GM18868 (cell line): ENCODE measurements around the gene ARSD.
"Not testable (repeated sequence)": the region's sequence is repeated elsewhere in the genome, so short reads cannot be mapped to it uniquely, and the experiment has no call there.

Source experiments
- ATAC-seq: cut with Tn5 transposase; IDR thresholded peaks from one replicate; pipeline ENCODE4 v1.9.1; 2021; ENCODE audit warnings: mild to moderate bottlenecking, moderate library complexity; ENCODE audit not compliant: unreplicated experiment

Gene ARSD

DNA sequence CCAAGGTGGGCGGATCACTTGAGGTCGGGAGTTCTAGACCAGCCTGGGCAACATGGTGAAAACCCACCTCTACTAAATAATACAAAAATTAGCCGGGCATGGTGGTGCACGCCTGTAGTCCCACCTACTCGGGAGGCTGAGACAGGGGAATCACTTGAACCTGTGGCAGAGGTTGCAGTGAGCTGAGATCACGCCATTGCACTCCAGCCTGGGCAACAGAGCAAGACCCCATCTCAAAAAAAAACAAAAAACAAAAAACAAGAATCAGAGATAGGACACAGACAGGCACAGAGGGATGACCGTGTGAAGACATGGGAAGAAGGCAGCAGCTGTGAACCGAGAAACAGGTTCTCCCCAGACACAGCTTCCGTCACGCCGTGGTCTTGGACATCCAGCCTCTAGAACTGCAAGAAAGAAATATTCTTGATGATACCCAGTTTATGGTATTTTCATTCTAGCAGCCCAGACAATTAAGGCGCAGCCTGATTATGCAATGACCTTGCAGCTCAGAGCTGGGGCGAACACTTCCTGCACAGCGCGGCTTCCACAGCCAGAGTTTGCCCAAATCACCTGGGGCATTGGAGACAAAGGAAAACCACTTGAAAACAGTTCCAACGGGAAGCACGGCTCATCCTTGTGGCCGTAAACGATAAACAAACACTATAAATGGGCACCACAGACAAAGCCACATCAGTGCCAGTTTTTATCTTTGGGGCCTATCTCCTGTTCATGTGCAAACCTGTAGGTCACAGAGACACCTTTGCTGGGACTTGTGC, 4.2 kb upstream of the ARSD start:
- ATAC-seq = no peak

DNA sequence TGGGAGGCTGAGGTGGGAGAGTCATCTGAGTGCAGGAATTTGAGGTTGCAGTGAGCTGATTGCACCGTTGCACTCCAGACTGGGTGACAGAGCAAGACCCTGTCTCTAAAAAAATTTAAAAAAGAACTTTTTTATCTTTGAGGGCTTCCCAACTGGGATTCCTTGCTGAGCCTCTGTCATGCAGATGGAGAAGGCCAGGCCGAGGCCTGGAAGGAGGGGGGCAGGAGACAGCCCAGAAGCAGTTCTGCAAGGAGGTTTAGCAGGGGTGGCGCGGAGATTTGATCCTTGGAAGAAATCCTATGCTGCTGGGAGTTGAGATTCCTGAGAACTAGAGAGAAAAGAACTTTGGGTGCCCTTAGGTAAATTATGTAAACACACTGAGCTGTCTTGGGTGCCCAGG, 2.5 kb upstream of the ARSD start:
- ATAC-seq = no peak

DNA sequence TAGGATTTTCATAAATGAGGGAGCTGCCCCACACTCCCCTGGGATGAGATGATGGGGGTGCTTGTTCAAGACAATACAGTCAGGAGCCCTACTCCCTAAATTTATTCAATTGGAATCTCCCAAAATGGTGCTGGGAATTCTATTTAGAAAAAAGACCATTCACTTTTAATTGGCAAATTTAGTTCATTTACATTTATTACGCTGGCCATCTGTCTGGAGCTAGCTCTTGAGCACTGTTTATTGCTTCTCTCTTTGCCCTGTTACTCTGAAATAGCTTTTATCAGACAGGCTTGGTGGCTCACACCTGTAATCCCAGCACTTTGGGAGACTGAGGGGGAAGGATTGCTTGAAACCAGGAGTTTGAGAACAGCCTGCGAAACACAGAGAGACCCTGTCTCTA, 2.0 kb upstream of the ARSD start:
- ATAC-seq = no peak

DNA sequence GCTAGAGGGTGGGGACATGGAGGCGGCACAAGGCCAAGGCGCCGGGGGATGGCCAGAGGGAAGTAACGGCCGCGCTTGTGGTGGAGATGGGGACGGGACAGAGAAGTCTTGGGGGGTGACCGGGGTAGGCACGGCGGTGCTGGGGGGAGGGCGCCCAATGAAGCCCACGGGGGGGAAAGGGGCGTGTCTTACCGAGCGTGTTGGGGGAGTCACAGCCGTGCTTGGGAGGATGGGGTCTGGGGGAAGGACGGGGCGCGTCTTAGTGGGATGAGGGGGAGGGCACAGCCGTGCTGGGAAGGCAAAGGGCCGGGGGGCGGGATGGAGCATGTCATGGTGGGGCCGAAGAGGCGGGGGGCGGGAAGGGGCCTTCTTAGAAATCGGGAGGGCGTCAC, 952 bp downstream of the ARSD start:
- no peak for ATAC-seq

DNA sequence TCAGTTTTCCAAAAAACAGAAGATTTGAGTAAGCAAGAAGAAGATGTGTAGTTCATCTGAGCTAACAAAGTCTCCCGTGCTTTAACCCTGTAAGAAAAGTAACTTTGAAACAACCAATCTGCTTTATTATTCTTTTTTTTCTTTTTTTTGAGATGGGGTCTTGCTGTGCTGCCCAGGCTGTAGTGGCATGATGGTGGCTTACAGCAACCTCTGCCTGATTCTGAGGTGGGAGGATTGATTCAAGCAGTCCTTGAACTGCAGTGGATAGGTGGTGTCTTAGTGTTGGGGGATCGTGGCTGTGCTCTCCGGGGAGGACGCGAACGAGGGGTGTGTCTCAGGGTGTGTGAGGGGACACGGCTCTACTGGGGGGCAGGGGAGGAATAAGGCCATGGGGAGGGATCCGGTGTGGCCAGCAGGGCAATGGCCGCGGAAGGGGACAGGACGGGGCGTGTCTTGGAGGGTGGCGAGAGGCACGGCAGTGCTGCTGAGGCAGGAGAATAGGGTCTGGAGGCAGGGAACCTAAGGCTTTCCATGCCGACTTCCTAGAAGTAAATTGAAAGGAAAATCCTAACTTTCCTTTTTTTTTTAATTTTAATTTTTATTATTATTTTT, 2.4 kb downstream of the ARSD start:
- no peak for ATAC-seq

DNA sequence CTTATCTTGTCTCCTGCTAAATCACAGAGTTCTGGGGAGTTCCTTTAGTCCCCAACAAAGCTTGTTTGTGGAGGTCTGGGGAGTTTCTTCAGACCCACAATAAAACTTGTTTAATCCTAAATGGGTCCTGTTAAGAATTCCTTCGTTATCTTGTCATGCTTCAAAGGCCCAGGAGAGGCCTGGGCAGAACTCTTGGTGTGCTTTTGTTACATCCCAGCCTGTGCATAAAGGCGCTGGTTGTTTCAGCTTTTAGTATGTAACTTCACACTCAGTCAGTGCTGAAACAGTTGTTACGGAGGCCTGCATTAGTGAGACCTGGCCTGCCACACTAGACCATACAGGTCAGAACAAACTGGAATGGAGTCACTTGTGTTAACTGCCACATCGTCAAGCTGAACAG, 2.9 kb downstream of the ARSD start:
- not testable (repeated sequence) for ATAC-seq

DNA sequence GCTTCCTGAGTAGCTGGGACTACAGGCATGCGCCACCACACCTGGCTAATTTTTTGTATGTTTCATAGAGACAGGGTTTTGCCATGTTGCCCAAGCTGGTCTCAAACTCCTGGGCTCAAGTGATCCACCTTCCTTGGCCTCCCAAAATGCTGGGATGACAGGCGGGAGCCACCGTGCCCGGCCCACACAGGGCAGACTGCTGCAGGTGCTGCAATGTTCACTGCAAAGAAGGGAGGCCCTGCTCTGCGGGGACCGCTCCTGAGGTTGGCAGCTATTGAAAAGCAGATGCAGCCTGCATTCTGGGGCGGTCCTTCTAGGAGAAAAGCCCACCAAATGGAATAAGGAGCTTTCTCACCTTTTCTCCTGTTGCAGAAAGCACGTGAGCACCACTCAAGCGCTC, 5.0 kb downstream of the ARSD start:
- no peak for ATAC-seq

DNA sequence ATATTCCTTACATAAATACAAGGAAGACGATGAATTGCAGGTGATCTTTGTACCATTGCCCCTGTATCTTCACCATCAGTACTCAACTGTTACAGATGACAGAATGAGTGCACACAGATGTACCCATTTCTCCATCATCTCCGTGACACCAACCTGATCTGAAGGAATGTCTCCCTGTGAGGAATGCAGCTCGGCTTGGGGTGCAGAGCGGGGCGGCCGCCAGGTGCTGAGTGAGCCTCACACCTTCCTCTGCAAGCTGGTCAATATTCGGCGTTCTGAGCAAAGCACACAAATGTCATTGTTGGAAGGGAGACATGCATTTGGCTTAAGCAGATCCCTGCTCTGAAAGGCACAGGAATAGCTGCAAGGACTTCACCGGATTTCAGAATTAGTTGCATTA, 7.4 kb downstream of the ARSD start:
- no peak for ATAC-seq

DNA sequence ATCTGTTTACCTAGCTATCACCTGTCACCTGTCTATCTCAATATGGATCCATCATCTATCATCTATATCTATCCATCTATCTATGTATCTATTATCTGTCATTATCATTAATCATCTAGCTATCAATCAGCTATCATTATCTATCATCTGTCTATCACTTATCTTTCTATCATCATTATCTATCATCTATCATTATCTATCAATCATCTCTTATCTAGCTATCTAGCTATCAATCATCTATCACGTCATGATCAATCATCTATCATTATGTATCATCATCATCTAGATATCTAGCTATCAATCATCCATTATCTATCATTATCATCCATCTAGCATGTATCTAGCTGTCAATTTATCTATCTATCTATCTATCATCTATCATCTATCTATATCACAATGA, 7.9 kb downstream of the ARSD start:
- ATAC-seq = no peak

DNA sequence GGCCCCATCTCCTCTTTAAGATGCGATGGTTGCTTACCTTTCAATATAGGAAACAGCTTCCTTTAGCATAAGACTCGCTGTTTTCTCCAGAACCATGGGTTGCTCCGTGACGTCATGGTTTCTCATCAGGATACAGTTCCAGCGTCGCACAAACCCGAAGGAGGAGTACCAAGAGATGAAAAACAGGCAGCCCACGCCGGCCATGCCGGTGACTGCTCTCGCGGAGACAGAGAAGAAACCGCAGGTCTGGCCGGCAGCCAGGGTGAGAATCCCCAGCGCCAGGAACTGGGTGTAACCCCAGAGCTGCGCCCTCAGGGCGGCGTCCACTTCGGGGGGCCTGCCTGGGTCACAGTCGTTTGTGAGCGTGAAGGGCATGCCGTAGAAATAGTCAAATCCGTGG, 11.4 kb downstream of the ARSD start:
- no peak for ATAC-seq

DNA sequence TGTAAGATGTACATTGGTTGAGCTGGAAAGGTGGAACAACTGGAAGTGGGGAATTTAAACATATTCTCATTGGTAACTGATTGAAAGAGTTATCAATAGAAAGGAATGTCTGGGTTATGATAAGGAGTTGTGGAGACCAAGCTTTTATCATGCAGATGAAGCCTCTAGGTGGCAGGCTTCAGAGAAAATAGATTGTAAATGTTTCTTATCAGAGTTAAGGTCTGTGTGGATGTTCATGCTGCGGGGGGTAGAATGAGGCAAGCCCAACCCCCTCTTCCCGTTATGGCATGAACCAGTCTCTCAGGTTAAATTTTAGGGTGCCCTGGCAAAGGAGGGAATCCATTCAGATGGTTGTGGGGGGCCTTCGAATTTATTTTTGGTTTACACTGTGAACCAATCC, 16.0 kb downstream of the ARSD start:
- ATAC-seq = no peak

DNA sequence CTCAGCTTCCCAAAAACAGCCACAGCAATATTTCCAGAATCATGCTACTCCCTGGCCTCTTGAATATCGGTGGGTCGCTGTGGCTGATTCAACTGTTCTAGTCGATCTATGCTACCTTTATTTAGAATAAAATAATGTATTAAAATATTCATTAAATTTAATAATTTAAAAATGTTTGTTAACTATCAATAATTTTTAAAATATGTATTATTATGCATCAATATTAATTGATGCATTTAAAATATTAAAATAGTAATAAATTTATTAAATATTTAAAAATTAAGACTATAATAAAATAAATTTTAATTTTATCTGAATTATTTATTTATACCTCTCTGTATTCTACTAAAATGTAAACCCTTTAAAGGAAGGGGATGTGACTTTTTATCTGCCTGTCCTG, 19.0 kb downstream of the ARSD start:
- no peak for ATAC-seq

DNA sequence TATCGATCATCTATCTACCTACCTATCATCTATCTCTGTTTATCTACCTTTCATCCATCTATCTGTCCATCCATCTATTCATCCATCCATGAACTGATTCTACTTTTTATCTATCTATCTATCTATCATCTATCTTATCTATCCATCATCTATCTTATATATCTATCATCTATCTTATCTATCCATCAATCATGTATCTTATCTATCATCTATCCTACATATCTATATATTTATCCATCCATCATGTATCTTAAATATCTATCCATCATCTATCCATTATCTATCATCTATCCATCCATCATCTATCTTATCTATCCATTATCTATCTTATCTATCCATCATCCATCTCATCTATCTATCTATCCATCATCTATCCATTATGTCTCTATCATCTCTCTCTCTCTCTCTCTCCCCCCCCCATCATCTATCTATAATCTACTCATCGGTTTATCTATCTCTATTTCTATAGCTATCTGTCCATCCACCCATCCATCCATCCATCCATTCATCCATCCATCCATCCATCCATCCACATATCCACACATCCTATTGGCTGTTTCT, 20.9 kb downstream of the ARSD start:
- no peak for ATAC-seq

DNA sequence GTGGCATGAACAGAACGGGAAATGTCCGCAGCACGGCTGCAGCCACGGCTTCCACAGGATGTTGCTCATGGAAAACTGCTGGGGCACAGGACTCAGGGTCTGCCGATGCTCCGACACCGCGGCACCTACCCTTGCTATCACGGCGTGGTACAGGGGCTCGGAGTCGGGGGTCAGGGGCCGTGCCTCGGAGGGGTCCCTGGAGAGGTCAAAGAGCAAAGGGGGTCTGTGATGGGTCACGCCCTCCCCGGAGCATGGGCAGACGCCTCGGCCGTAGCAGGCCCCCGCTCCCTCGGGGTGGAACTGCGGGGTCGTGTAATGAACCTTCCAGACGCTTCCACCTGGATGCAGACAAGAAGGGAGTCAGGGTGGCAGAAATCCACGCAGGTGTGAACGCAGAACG, 21.8 kb downstream of the ARSD start:
- no peak for ATAC-seq

DNA sequence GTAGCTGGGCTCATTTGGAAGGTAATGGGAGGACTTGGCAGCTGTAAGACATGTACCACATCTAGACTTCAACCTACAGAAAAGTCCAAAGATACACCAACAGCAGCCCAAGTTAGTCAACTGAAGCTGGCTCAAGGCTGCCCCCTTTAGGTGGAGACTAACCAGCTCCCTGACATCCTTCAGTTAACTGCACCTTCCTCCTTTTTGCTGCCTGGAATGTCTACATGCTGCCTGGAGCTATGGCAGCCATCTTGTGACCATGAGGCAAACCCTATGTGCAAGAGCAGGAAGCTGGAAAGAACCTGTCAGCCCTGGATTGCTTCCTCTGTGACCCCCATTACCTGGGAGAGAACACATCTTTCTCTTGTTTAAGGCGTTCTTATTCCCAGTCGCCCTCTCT, 25.8 kb downstream of the ARSD start:
- ATAC-seq = no peak

DNA sequence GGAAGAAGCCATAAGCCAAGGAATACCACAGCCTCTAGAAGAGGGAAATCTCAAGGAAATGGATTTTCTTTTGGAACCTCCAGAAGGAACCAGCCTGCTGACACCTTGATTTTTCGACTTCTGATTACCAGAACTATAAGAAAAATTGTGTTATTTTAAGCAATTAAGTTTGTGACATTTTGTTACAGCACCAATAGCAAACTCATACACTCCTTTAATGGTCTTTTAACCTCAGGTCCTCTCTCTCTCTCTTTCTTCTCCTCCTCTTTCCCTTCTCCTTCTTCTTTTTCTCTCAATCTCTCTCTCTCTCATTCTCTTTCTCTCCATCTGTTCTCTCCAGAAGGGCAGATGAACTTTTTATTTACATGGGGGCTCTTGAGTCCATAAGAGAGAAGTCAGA, 26.3 kb downstream of the ARSD start:
- no peak for ATAC-seq

DNA sequence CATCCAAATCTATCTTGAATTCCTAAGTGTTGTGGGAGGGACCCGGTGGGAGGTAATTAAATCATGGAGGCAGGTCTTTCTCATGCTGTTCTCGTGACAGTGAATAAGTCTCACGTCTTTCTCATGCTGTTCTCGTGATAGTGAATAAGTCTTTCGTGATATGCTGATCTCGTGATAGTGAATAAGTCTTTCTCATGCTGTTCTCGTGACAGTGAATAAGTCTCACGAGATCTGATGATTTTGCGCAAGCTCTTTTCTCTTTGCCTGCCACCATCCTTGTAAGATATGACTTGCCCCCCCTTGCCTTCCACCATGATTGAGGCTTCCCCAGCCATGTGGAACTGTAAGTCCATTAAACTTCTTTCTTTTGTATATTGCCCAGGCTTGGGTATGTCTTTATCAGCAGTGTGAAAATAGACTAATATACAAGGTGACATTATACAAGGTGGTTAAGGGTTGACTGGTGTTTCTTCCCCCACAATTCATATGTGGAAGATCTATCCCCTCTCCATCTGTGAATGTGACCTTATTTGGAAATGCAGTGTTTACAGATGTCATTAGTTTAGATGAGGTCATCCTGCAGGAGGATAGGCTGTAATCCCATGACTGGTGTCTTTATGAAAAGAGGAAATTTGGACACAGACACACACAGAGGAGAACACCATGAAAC, 27.6 kb downstream of the ARSD start:
- ATAC-seq = no peak

DNA sequence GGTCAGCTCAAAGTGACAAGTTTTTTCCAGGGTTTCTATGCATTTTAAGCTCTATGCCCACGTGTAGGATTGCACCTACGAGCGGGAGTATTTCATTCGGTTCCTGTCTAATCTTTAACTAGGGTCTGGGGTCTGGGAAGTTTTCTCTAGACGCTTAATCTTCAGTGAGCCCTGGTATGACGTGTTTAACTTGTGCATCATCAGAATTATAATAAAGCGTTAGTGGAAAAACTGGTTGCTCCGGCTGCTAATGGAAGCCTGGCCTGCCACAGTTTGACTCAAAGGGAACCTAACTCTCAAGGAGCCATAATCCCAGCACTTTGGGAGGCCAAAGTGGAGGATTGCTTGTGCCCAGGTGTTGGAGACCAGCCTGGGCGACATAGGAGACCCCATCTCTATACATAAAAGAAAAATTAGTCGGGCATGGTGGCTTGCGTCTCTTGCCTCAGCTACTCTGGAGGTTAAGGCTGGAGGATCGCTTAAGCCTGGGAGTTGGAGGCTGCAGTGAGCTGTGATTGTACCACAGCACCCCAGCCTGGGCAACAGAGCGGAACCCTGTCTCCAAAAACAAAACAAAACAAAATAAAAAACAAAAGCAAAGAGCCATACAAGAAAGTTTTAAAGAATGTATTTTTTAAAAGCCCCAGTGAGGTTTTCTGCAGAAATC, 30.2 kb downstream of the ARSD start:
- no peak for ATAC-seq

DNA sequence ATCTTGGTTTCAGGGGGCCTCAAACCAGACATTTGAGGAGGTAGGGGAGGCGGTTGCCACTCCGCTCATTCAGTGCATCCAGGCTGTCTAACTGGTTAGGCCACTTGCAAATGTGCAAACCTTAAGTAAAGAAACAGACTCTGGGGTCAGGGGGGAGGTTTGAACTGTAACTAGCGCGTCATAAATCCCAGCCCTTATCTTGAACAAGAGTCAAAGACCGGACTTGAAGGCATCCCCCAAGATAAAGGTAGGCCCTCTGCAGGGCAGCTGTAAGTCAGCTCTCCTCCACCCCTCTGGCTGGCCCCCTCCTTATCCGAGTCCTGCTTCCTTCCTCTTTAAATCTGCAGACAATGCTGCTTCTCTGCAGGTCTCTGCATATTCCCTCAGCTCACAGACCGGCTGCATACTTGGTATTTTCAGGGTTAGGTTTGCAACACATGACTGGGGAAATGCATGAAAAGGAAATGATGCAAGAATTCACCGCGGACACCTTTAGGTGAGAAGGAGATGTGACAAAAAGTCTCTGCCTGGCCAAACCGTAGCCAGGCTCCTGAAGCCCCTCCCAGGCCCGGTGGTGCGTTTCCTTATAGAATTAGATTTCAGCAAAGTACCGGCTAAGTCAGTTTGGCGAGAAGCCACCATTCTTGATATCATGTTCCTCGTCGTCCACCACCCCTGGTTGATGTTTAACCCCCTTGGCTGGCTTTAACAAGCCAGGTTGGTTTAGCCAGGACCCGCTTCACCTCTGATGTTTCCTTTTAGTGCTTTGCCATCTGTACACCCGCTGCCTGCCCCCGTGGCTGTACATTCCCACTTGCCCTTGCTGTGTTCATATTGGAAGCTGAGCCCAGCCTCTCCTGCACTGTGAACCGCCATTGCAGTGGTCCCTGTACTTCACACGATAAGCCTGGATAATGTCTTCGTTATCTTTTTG, 31.2 kb downstream of the ARSD start:
- peak; percentile 43 for ATAC-seq

DNA sequence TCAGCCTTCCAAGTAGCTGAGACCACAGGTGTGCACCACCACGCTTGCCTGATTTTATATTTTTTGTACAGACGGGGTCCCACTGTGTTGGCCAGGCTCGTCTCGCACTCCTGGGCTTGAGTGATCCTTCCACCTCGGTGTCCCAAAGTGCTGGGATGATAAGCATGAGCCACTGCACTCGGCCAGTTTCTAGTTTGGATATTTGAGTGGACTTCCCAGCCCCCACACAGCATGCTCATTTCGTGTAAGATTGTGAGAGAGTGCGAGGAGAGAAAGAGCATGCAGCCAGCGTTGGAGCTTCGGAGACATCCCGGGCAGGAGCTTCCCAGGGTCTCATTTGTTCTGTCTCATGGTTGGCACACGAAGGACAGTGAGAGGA, 31.8 kb downstream of the ARSD start:
- no peak for ATAC-seq
